SK-N-SH (cell line): ENCODE data around the gene TIMM8B. TPM values are rescaled to one million over a fixed set of nuclear protein-coding genes. Genes with fewer than 3 reads are reported as not detected.

Source experiments
- CTCF ChIA-PET: fragments of 300-600, 350-600 bp; formaldehyde crosslinking; extraction: SDS; loops from one replicate; lab custom pipeline; 2021; lab: Yijun Ruan, JAX
- POLR2A ChIA-PET: fragments of 350-600 bp; sonication (Branson Sonifier 250); formaldehyde crosslinking; extraction: SDS; loops from one replicate; lab custom pipeline; 2020; ENCODE audit warnings: antibody characterized with exemption, inconsistent platforms; lab: Yijun Ruan, JAX
- DNase-seq: peaks from one replicate; pipeline ENCODE4 v3.0.0; 2012
- H2AFZ ChIP-seq: fragments of 200-600 bp; sonication (generic); 2 replicates; pipeline ENCODE4 v1.8.1; 2016; ENCODE audit warnings: antibody characterized with exemption, mild to moderate bottlenecking, low read depth
- H3F3A ChIP-seq: fragments of 200-600 bp; sonication (generic); replicated peaks from 2 replicates; pipeline ENCODE3; 2016; ENCODE audit warnings: antibody characterized with exemption, mild to moderate bottlenecking; ENCODE audit not compliant: insufficient read depth
- H3K27ac ChIP-seq, 2 experiments: fragments of 200-500 bp in 1 of 2; fragments of 200-600 bp in 1 of 2; sonication (Bioruptor generic) in 1 of 2; sonication (generic), shearing (Covaris generic) in 1 of 2; 2 replicates each; pipeline versions ENCODE4 v1.5.1 to v1.6.1; 2014 to 2016; ENCODE audit warnings: low read depth in 2 of 2, inconsistent platforms in 1 of 2, low read length in 1 of 2, mild to moderate bottlenecking in 1 of 2, mixed read lengths in 1 of 2
- H3K27me3 ChIP-seq: fragments of 200-600 bp; sonication (generic), shearing (Covaris generic); 2 replicates; pipeline ENCODE4 v1.6.1; 2016; ENCODE audit warnings: mixed run types; ENCODE audit not compliant: insufficient read depth
- H3K36me3 ChIP-seq, 2 experiments: fragments of 200-500 bp in 1 of 2; fragments of 200-600 bp in 1 of 2; sonication (Bioruptor generic) in 1 of 2; sonication (generic) in 1 of 2; replicated peaks in 1 of 2; 2 replicates each; pipeline versions ENCODE3 to v1.5.1; 2014 to 2016; ENCODE audit warnings: low read length in 1 of 2, mild to moderate bottlenecking in 1 of 2; ENCODE audit not compliant: insufficient read depth in 2 of 2, control insufficient read depth in 1 of 2
- H3K4me1 ChIP-seq, 2 experiments: fragments of 200-500 bp in 1 of 2; fragments of 200-600 bp in 1 of 2; sonication (Bioruptor generic) in 1 of 2; sonication (generic), shearing (Covaris generic) in 1 of 2; 2 replicates each; pipeline versions ENCODE4 v1.5.1 to v1.6.1; 2014 to 2016; ENCODE audit warnings: low read depth in 1 of 2, low read length in 1 of 2, mixed run types in 1 of 2; ENCODE audit not compliant: insufficient read depth in 2 of 2, control insufficient read depth in 1 of 2
- H3K4me2 ChIP-seq: fragments of 200-600 bp; sonication (generic), shearing (Covaris generic); 2 replicates; pipeline ENCODE4 v1.6.1; 2017; ENCODE audit warnings: mixed run types
- H3K4me3 ChIP-seq, 2 experiments: fragments of 200-500 bp in 1 of 2; fragments of 200-600 bp in 1 of 2; sonication (Bioruptor generic) in 1 of 2; sonication (generic), shearing (Covaris generic) in 1 of 2; 2 replicates each; pipeline versions ENCODE4 v1.5.1 to v1.8.1; 2014 to 2016; ENCODE audit warnings: low read depth in 2 of 2, inconsistent platforms in 1 of 2, low read length in 1 of 2, mild to moderate bottlenecking in 1 of 2, mixed read lengths in 1 of 2, moderate library complexity in 1 of 2
- H3K79me2 ChIP-seq: fragments of 200-600 bp; sonication (generic); 2 replicates; pipeline ENCODE4 v1.8.1; 2017; ENCODE audit warnings: mild to moderate bottlenecking; ENCODE audit not compliant: insufficient read depth
- H3K9ac ChIP-seq: fragments of 200-600 bp; sonication (generic); 2 replicates; pipeline ENCODE4 v1.6.1; 2017; ENCODE audit warnings: mixed run types
- H3K9me2 ChIP-seq: fragments of 200-600 bp; sonication (generic); 2 replicates; pipeline ENCODE4 v1.6.1; 2017; ENCODE audit warnings: mixed run types
- H3K9me3 ChIP-seq: fragments of 200-600 bp; sonication (generic); 2 replicates; pipeline ENCODE4 v1.6.1; 2017; ENCODE audit warnings: mixed run types, mild to moderate bottlenecking, moderate library complexity
- H4K20me1 ChIP-seq: fragments of 200-600 bp; sonication (generic); 2 replicates; pipeline ENCODE4 v1.6.1; 2017; ENCODE audit warnings: mild to moderate bottlenecking, mixed run types; ENCODE audit not compliant: insufficient read depth
- CHD2 ChIP-seq: fragments of 150-350 bp; IDR thresholded peaks from 2 replicates; pipeline ENCODE4 v1.6.1; 2018; ENCODE audit warnings: low read length; ENCODE audit not compliant: partially characterized antibody
- EP300 ChIP-seq, 2 experiments: IDR thresholded peaks; 2 replicates each; pipeline versions ENCODE4 v1.4.0 to v1.6.1; 2012; ENCODE audit warnings: borderline replicate concordance in 1 of 2, low read depth in 1 of 2, low read length in 1 of 2
- FOSL2 ChIP-seq: IDR thresholded peaks from 2 replicates; pipeline ENCODE4 v1.4.0; 2012; ENCODE audit warnings: low read depth, mild to moderate bottlenecking, moderate library complexity, borderline replicate concordance
- FOXJ3 ChIP-seq: sonication (generic); formaldehyde crosslinking; IDR thresholded peaks from 2 replicates; pipeline ENCODE4 v1.5.1; 2020; ENCODE audit warnings: mild to moderate bottlenecking, missing genetic modification reagents
- GATA2 ChIP-seq: sonication (generic); formaldehyde crosslinking; IDR thresholded peaks from 2 replicates; pipeline ENCODE4 v1.5.0; 2020; ENCODE audit warnings: mild to moderate bottlenecking, missing genetic modification reagents
- MAX ChIP-seq: IDR thresholded peaks from 2 replicates; pipeline ENCODE4 v1.4.0; 2012; ENCODE audit warnings: low read depth
- MEF2A ChIP-seq: IDR thresholded peaks from 2 replicates; pipeline ENCODE4 v1.4.0; 2012; ENCODE audit warnings: low read depth, borderline replicate concordance
- MXI1 ChIP-seq: IDR thresholded peaks from 2 replicates; pipeline ENCODE4 v1.6.1; 2012; ENCODE audit warnings: mild to moderate bottlenecking, low read depth, low read length, improper control_type of control experiment
- NFIC ChIP-seq: IDR thresholded peaks from 2 replicates; pipeline ENCODE4 v1.4.0; 2012; ENCODE audit warnings: borderline replicate concordance
- PBX3 ChIP-seq: IDR thresholded peaks from 2 replicates; pipeline ENCODE4; 2012
- RFX5 ChIP-seq: IDR thresholded peaks from 2 replicates; pipeline ENCODE4 v1.6.1; 2012; ENCODE audit warnings: mild to moderate bottlenecking, improper control_type of control experiment, low read length
- TAF1 ChIP-seq: IDR thresholded peaks from 2 replicates; pipeline ENCODE4 v1.6.1; 2012; ENCODE audit warnings: low read depth, mild to moderate bottlenecking, low read length, moderate library complexity, borderline replicate concordance
- TEAD4 ChIP-seq: IDR thresholded peaks from 2 replicates; pipeline ENCODE4 v1.4.0; 2012; ENCODE audit warnings: mild to moderate bottlenecking, borderline replicate concordance; ENCODE audit not compliant: insufficient read depth
- USF2 ChIP-seq: fragments of 150-350 bp; IDR thresholded peaks from 2 replicates; pipeline ENCODE4 v1.6.1; 2017; ENCODE audit warnings: antibody characterized with exemption, low read length, low read depth, borderline replicate concordance
- ZBTB33 ChIP-seq: IDR thresholded peaks from 2 replicates; pipeline ENCODE4 v1.4.0; 2012; ENCODE audit warnings: low read depth, borderline replicate concordance
- WGBS: methylation state at CpG from one replicate; pipeline ENCODE4 v1.1.6; 2017; ENCODE audit warnings: low lambda C conversion rate; 5-methylcytosine and 5-hydroxymethylcytosine counted together
- polyA plus RNA-seq, 3 experiments: library from polyadenylated mRNA; depleted of rRNA; stranded (reverse); fragments of >200 nt; gene quantifications; 2 replicates each; pipeline ENCODE4 v1.2.3, GENCODE V29; 2012

TIMM8B gene
- polyA plus RNA-seq, 1 of the 3 experiments (the other 2 are of a cell fraction) = 188 TPM

- no peak overlapping the region for H3K4me3 ChIP-seq
- no peaks in the 10 kb centered on the region for H3K36me3 ChIP-seq
- H3K4me2 ChIP-seq = no peak overlapping the region
- WGBS = 95% methylated on average over 5 of the region's 6 CpGs
- H3K27ac ChIP-seq = no peak overlapping the region
- H3F3A ChIP-seq = no peaks in the 10 kb centered on the region
- CTCF ChIA-PET = interaction anchor here (1.5 to 3.3 kb wide), 2 partner anchors 10 to 177 kb away, joined by 3 to 25 read pairs; no protein-coding TSS in a partner anchor
- no peak for TF ChIP-seq FOSL2
- no peak for TF ChIP-seq GATA2 (CRISPR knock-in tag)
- no peak for TF ChIP-seq EP300 (IDR thresholded peaks at IDR 0.05; ENCODE audit: borderline replicate concordance in 1 of 2, low read depth in 1 of 2, low read length in 1 of 2)
- TF ChIP-seq MXI1 = no peak
- TF ChIP-seq USF2 = no peak
- TF ChIP-seq ZBTB33 = no peak
- no peak for TF ChIP-seq TAF1
- no peak for TF ChIP-seq PBX3
- no peak for TF ChIP-seq NFIC
- no peak for TF ChIP-seq CHD2
- TF ChIP-seq MEF2A = no peak
- TF ChIP-seq FOXJ3 (CRISPR knock-in tag) = no peak
- TF ChIP-seq MAX = no peak
- no peak for TF ChIP-seq TEAD4
- no peak for TF ChIP-seq RFX5
- POLR2A ChIA-PET = no interaction called here
- DNase-seq = no peak
- no peaks in the 10 kb centered on the region for H3K4me1 ChIP-seq
- no peaks in the 10 kb centered on the region for H3K9me3 ChIP-seq
- H4K20me1 ChIP-seq = no peaks in the 10 kb centered on the region
- H2AFZ ChIP-seq = no peak overlapping the region
- H3K9ac ChIP-seq = no peak overlapping the region
- no peaks in the 10 kb centered on the region for H3K27me3 ChIP-seq
- H3K79me2 ChIP-seq = no peaks in the 10 kb centered on the region; the same call in 1 of the 2 replicates
- H3K9me2 ChIP-seq = no peaks in the 10 kb centered on the region
Observed at GRCh38 chr11:112103446-112103845, 16.9 kb upstream of the TIMM8B start.
